H1 (cell line): ENCODE measurements around the gene ARNT2. TPM values are rescaled to one million over a fixed set of nuclear protein-coding genes. Genes with fewer than 3 reads are reported as not detected.

Source experiments
- CTCF ChIA-PET: fragments of 300-600 bp; sonication (Branson Sonifier 250); formaldehyde crosslinking; loops from one replicate; lab custom pipeline; 2021; ENCODE audit not compliant: partially characterized antibody; lab: Charles Lee
- POLR2A ChIA-PET: fragments of 300-600 bp; sonication (Branson Sonifier 250); formaldehyde crosslinking; loops from one replicate; lab custom pipeline; 2021; ENCODE audit warnings: inconsistent platforms; ENCODE audit not compliant: partially characterized antibody; lab: Charles Lee
- DNase-seq, 2 experiments: peaks; one replicate each; pipeline versions ENCODE4 v3.0.0 to v3.0.0-alpha.2; 2010 to 2022; ENCODE audit warnings: low spot score in 2 of 2, low read depth in 1 of 2, mixed read lengths in 1 of 2
- FAIRE-seq: peaks from 2 replicates; lab custom pipeline; 2011; peaks lifted over from hg19 to GRCh38; lab: Jason Lieb, UNC
- H2AFZ ChIP-seq: 2 replicates; pipeline ENCODE4 v1.8.1; 2012; ENCODE audit warnings: low read length, inconsistent platforms
- H2AK5ac ChIP-seq: 2 replicates; pipeline ENCODE4 v1.6.1; 2013; ENCODE audit warnings: low read depth, low read length
- H2BK120ac ChIP-seq: replicated peaks from 2 replicates; pipeline ENCODE3; 2013; ENCODE audit warnings: low read depth, low read length, inconsistent platforms
- H2BK12ac ChIP-seq: 2 replicates; pipeline ENCODE4 v1.6.1; 2013; ENCODE audit warnings: low read depth, low read length
- H2BK15ac ChIP-seq: 2 replicates; pipeline ENCODE4 v1.6.1; 2013; ENCODE audit warnings: low read length
- H2BK20ac ChIP-seq: 2 replicates; pipeline ENCODE4 v1.6.1; 2013; ENCODE audit warnings: low read length
- H2BK5ac ChIP-seq: 2 replicates; pipeline ENCODE4 v1.6.1; 2013; ENCODE audit warnings: low read depth, low read length
- H3K14ac ChIP-seq: 2 replicates; pipeline ENCODE4 v1.6.1; 2013; ENCODE audit warnings: inconsistent platforms; ENCODE audit not compliant: insufficient read length
- H3K18ac ChIP-seq: 2 replicates; pipeline ENCODE4 v1.6.1; 2013; ENCODE audit warnings: low read length; ENCODE audit errors: extremely low read depth
- H3K23ac ChIP-seq: 2 replicates; pipeline ENCODE4 v1.6.1; 2013; ENCODE audit warnings: inconsistent platforms; ENCODE audit not compliant: insufficient read length
- H3K23me2 ChIP-seq: 2 replicates; pipeline ENCODE4 v1.6.1; 2013; ENCODE audit warnings: low read depth, low read length
- H3K27ac ChIP-seq: 2 replicates; pipeline ENCODE4 v1.6.1; 2011; ENCODE audit warnings: low read depth, low read length, inconsistent platforms
- H3K27me3 ChIP-seq, 4 experiments: replicated peaks in 1 of 4; 1 replicate in 1 of 4; 2 replicates in 3 of 4; pipeline versions ENCODE4 v1.6.1 to v1.8.1; 2011 to 2013; ENCODE audit warnings: low read length in 3 of 4, mild to moderate bottlenecking in 3 of 4, inconsistent platforms in 2 of 4, mixed read lengths in 2 of 4, moderate library complexity in 1 of 4; ENCODE audit not compliant: control insufficient read depth in 3 of 4, insufficient read depth in 3 of 4; ENCODE audit errors: extremely low read depth in 1 of 4
- H3K36me3 ChIP-seq, 4 experiments: 2 replicates each; pipeline versions ENCODE4 v1.6.1 to v1.8.1; 2011 to 2013; ENCODE audit warnings: mild to moderate bottlenecking in 4 of 4, low read length in 3 of 4, moderate library complexity in 2 of 4, control low read depth in 1 of 4, inconsistent platforms in 1 of 4; ENCODE audit not compliant: insufficient read depth in 4 of 4, control insufficient read depth in 2 of 4
- H3K4ac ChIP-seq: replicated peaks from 2 replicates; pipeline ENCODE3; 2013; ENCODE audit warnings: low read length, low read depth, mixed read lengths, inconsistent platforms; ENCODE audit not compliant: insufficient read length
- H3K4me1 ChIP-seq, 4 experiments: replicated peaks in 1 of 4; 1 replicate in 1 of 4; 2 replicates in 3 of 4; pipeline versions ENCODE4 v1.6.1 to v1.8.1; 2011 to 2013; ENCODE audit warnings: low read length in 3 of 4, inconsistent platforms in 2 of 4, mixed read lengths in 1 of 4; ENCODE audit not compliant: insufficient read depth in 4 of 4, control insufficient read depth in 3 of 4
- H3K4me2 ChIP-seq, 2 experiments: 2 replicates each; pipeline versions ENCODE4 v1.6.1 to v1.8.1; 2011 to 2013; ENCODE audit warnings: low read depth in 2 of 2, low read length in 2 of 2, control low read depth in 1 of 2, inconsistent platforms in 1 of 2, mild to moderate bottlenecking in 1 of 2; ENCODE audit not compliant: insufficient read depth in 1 of 2
- H3K4me3 ChIP-seq, 4 experiments: fragments of 200-600, 300-600 bp in 1 of 4; sonication (generic), shearing (Covaris generic), sonication (Bioruptor Twin) in 1 of 4; 2 replicates each; pipeline versions ENCODE4 v1.5.1 to v1.8.1; 2011 to 2016; ENCODE audit warnings: low read length in 4 of 4, low read depth in 3 of 4, control low read depth in 2 of 4, inconsistent platforms in 2 of 4, mild to moderate bottlenecking in 2 of 4, mixed read lengths in 1 of 4, moderate library complexity in 1 of 4; ENCODE audit not compliant: insufficient read depth in 2 of 4; ENCODE audit errors: extremely low read depth in 1 of 4
- H3K56ac ChIP-seq: replicated peaks from 2 replicates; pipeline ENCODE3; 2013; ENCODE audit warnings: low read depth, mild to moderate bottlenecking, mixed read lengths, low read length, inconsistent platforms; ENCODE audit not compliant: insufficient read length
- H3K79me1 ChIP-seq: 2 replicates; pipeline ENCODE4 v1.6.1; 2013; ENCODE audit warnings: low read depth, low read length, control low read depth
- H3K79me2 ChIP-seq, 2 experiments: 2 replicates each; pipeline versions ENCODE4 v1.6.1 to v1.8.1; 2012 to 2013; ENCODE audit warnings: low read length in 2 of 2, mild to moderate bottlenecking in 2 of 2, inconsistent platforms in 1 of 2; ENCODE audit not compliant: insufficient read depth in 2 of 2, control insufficient read depth in 1 of 2
- H3K9ac ChIP-seq, 4 experiments: replicated peaks in 1 of 4; 1 replicate in 1 of 4; 2 replicates in 3 of 4; pipeline versions ENCODE4 v1.6.1 to v1.8.1; 2011 to 2013; ENCODE audit warnings: low read depth in 3 of 4, low read length in 3 of 4, control low read depth in 2 of 4, mild to moderate bottlenecking in 2 of 4, moderate library complexity in 2 of 4, inconsistent platforms in 1 of 4; ENCODE audit errors: extremely low read depth in 1 of 4
- H3K9me3 ChIP-seq, 2 experiments: 2 replicates each; pipeline versions ENCODE4 v1.6.1 to v1.8.1; 2012 to 2013; ENCODE audit warnings: mild to moderate bottlenecking in 2 of 2, moderate library complexity in 2 of 2, control low read depth in 1 of 2, inconsistent platforms in 1 of 2, low read depth in 1 of 2, low read length in 1 of 2, mixed read lengths in 1 of 2; ENCODE audit not compliant: insufficient read depth in 2 of 2
- H4K20me1 ChIP-seq, 2 experiments: replicated peaks in 1 of 2; 2 replicates each; pipeline versions ENCODE3 to v1.8.1; 2011 to 2013; ENCODE audit warnings: inconsistent platforms in 2 of 2, low read length in 2 of 2, mild to moderate bottlenecking in 1 of 2; ENCODE audit not compliant: insufficient read depth in 2 of 2, control insufficient read depth in 1 of 2
- H4K5ac ChIP-seq: 2 replicates; pipeline ENCODE4 v1.6.1; 2013; ENCODE audit warnings: low read length, low read depth, mixed read lengths, inconsistent platforms; ENCODE audit not compliant: insufficient read length
- H4K8ac ChIP-seq: 2 replicates; pipeline ENCODE4 v1.8.0; 2013; ENCODE audit warnings: mild to moderate bottlenecking, moderate library complexity, low read length, inconsistent platforms; ENCODE audit not compliant: insufficient read depth; ENCODE audit errors: extremely low read depth
- H4K91ac ChIP-seq: replicated peaks from 2 replicates; pipeline ENCODE3; 2013; ENCODE audit warnings: low read length, mixed read lengths, inconsistent platforms; ENCODE audit not compliant: insufficient read length
- BACH1 ChIP-seq: IDR thresholded peaks from 2 replicates; pipeline ENCODE4 v1.6.1; 2012; ENCODE audit warnings: low read length, improper control_type of control experiment
- BCL11A ChIP-seq, 2 experiments: IDR thresholded peaks; one replicate each; pipeline ENCODE4 v1.6.1; 2011; ENCODE audit warnings: low read depth in 2 of 2, low read length in 2 of 2, mild to moderate bottlenecking in 2 of 2
- CEBPB ChIP-seq: IDR thresholded peaks from 2 replicates; pipeline ENCODE4 v1.6.1; 2012; ENCODE audit warnings: low read depth, low read length
- CHD2 ChIP-seq: IDR thresholded peaks from 2 replicates; pipeline ENCODE4 v1.6.1; 2012; ENCODE audit warnings: low read length, improper control_type of control experiment
- EP300 ChIP-seq, 2 experiments: IDR thresholded peaks; 1 replicate in 1 of 2; 2 replicates in 1 of 2; pipeline ENCODE4 v1.6.1; 2011 to 2012; ENCODE audit warnings: low read depth in 2 of 2, low read length in 2 of 2, mild to moderate bottlenecking in 2 of 2, borderline replicate concordance in 1 of 2, inconsistent platforms in 1 of 2, moderate library complexity in 1 of 2
- FOSL1 ChIP-seq: IDR thresholded peaks from 2 replicates; pipeline ENCODE4 v1.6.1; 2011; ENCODE audit warnings: mild to moderate bottlenecking, low read depth, low read length, moderate library complexity; ENCODE audit not compliant: insufficient read depth
- HDAC6 ChIP-seq: IDR thresholded peaks from one replicate; pipeline ENCODE4 v1.7.1; 2012; ENCODE audit warnings: low read depth, mild to moderate bottlenecking, inconsistent platforms, low read length, moderate library complexity
- JUND ChIP-seq: IDR thresholded peaks from 2 replicates; pipeline ENCODE4 v1.6.1; 2011; ENCODE audit warnings: mild to moderate bottlenecking, improper control_type of control experiment, low read length
- NRF1 ChIP-seq: IDR thresholded peaks from 2 replicates; pipeline ENCODE4 v1.6.1; 2011; ENCODE audit warnings: mild to moderate bottlenecking, low read depth, low read length, improper control_type of control experiment
- RBBP5 ChIP-seq: IDR thresholded peaks from 2 replicates; pipeline ENCODE4 v1.7.1; 2012; ENCODE audit warnings: low read depth, mild to moderate bottlenecking, inconsistent platforms, low read length, moderate library complexity, borderline replicate concordance
- SIN3A ChIP-seq, 2 experiments: IDR thresholded peaks in 1 of 2; conservative IDR thresholded peaks in 1 of 2; 2 replicates each; pipeline ENCODE4 v1.6.1; 2011 to 2012; ENCODE audit warnings: low read length in 2 of 2, improper control_type of control experiment in 1 of 2, low read depth in 1 of 2, mild to moderate bottlenecking in 1 of 2
- SP1 ChIP-seq: IDR thresholded peaks from 2 replicates; pipeline ENCODE4 v1.6.1; 2011; ENCODE audit warnings: low read depth, low read length
- SP4 ChIP-seq: IDR thresholded peaks from 2 replicates; pipeline ENCODE4 v1.6.1; 2012; ENCODE audit warnings: low read length, inconsistent platforms
- TBP ChIP-seq: IDR thresholded peaks from 2 replicates; pipeline ENCODE4 v1.6.1; 2011; ENCODE audit warnings: low read depth, low read length, improper control_type of control experiment
- YY1 ChIP-seq: IDR thresholded peaks from 2 replicates; pipeline ENCODE4 v1.6.1; 2011; ENCODE audit warnings: low read depth, mild to moderate bottlenecking, low read length
- ZNF274 ChIP-seq: IDR thresholded peaks from 2 replicates; pipeline ENCODE4 v1.7.0; 2012; ENCODE audit warnings: low read length, borderline replicate concordance; ENCODE audit errors: extremely low read depth
- WGBS, 2 experiments: shearing (Covaris generic) in 1 of 2; methylation state at CpG; one replicate each; pipeline versions ENCODE4 v1.1.6 to v1.1.7; 2013 to 2015; ENCODE audit warnings: low lambda C conversion rate in 2 of 2, mixed read lengths in 2 of 2, inconsistent platforms in 1 of 2, low coverage in 1 of 2, missing lambda C conversion rate in 1 of 2; ENCODE audit not compliant: insufficient replicate concordance in 2 of 2, insufficient coverage in 1 of 2, insufficient read length in 1 of 2; ENCODE audit errors: extremely low coverage in 1 of 2, missing lambda C conversion rate in 1 of 2; 5-methylcytosine and 5-hydroxymethylcytosine counted together
- polyA plus RNA-seq, 7 experiments: library from polyadenylated mRNA; depleted of rRNA in 3 of 7; stranded (reverse) in 5 of 7; unstranded in 2 of 7; fragments of >200 nt in 5 of 7; fragments of 200-250 nt in 2 of 7; gene quantifications; 1 replicate in 5 of 7; 2 replicates in 1 of 7; 4 replicates in 1 of 7; pipeline versions ENCODE4 v1.2.1 to v1.2.3, GENCODE V29; 2011 to 2013; ENCODE audit warnings: missing spikeins in 2 of 7, mixed read lengths in 2 of 7
- total RNA-seq: library from RNA; stranded (reverse); fragmentation: NEBNext Ultra II Directional; extraction: Animal tissue kit (Norgen Biotek cat#: 25700); gene quantifications from 2 replicates; pipeline ENCODE4 v1.2.1, GENCODE V29; 2021

ARNT2 gene
- total and polyA plus RNA-seq, 2 of the 8 experiments (the other 6 are each of a cell fraction or from before 2014, with no cell fraction given) = 9.5 to 14.6 TPM

GRCh38 chr15:80367661-80368060 is 36.5 kb upstream of the ARNT2 start:
- H3K79me2 ChIP-seq = no peaks in the 10 kb centered on the region
- no peak overlapping the region for H3K4me3 ChIP-seq
- H3K18ac ChIP-seq = no peak overlapping the region
- CTCF ChIA-PET = interaction anchor here (0.7 to 2.5 kb wide), 18 partner anchors 8 to 552 kb away, joined by 3 to 5 read pairs (median 4); no protein-coding TSS in a partner anchor
- no peaks in the 10 kb centered on the region for H3K4me1 ChIP-seq
- no peak for FAIRE-seq
- no peak overlapping the region for H2BK12ac ChIP-seq
- WGBS, 2 experiments = 57% methylated on average over 1 of the region's 1 CpG; no CpG with 5 or more reads in 1 of the 2 experiments
- no peak overlapping the region for H4K5ac ChIP-seq
- H2BK20ac ChIP-seq = no peak overlapping the region
- H3K36me3 ChIP-seq = no peaks in the 10 kb centered on the region
- H3K14ac ChIP-seq = no peak overlapping the region
- no peaks in the 10 kb centered on the region for H3K23me2 ChIP-seq
- no peaks in the 10 kb centered on the region for H3K79me1 ChIP-seq
- POLR2A ChIA-PET = interaction anchor here (0.6 kb wide), 1 partner anchor 452 kb away, joined by 3 read pairs; no protein-coding TSS in a partner anchor
- no peak overlapping the region for H4K91ac ChIP-seq
- H3K27me3 ChIP-seq = peaks cover 0 to 1% (median 0%) of the 10 kb centered on the region in 4 experiments; a peak in 1 of 7 replicates
- H2BK120ac ChIP-seq = no peak overlapping the region
- H2AK5ac ChIP-seq = no peak overlapping the region
- no peak overlapping the region for H3K56ac ChIP-seq
- H4K20me1 ChIP-seq = no peaks in the 10 kb centered on the region
- peaks cover 18 to 19% of the 10 kb centered on the region in 2 experiments for H3K9me3 ChIP-seq
- no peak overlapping the region for H4K8ac ChIP-seq
- H2AFZ ChIP-seq = no peak overlapping the region
- no peak overlapping the region for H3K9ac ChIP-seq
- H3K4me2 ChIP-seq = no peak overlapping the region
- no peak overlapping the region for H3K4ac ChIP-seq
- no peak overlapping the region for H3K23ac ChIP-seq
- H2BK15ac ChIP-seq = no peak overlapping the region
- no peak overlapping the region for H2BK5ac ChIP-seq
- H3K27ac ChIP-seq = no peak overlapping the region
- DNase-seq = no peak
- TF ChIP-seq SP1 (no peak), ZNF274 (no peak), BACH1 (no peak), SIN3A (conservative IDR thresholded peaks at IDR 0.05 in 1 of 2, IDR thresholded peaks at IDR 0.05 in 1 of 2; ENCODE audit: low read depth in 1 of 2, low read length in 2 of 2) (no peak), JUND (no peak), EP300 (IDR thresholded peaks at IDR 0.05; ENCODE audit: borderline replicate concordance in 1 of 2, low read depth in 2 of 2, low read length in 2 of 2) (no peak), RBBP5 (no peak), SP4 (no peak), HDAC6 (no peak), CHD2 (no peak), YY1 (no peak), NRF1 (no peak), CEBPB (no peak), BCL11A (IDR thresholded peaks at IDR 0.05; ENCODE audit: low read depth in 2 of 2, low read length in 2 of 2) (no peak), TBP (no peak), FOSL1 (no peak)
